ENCODE results near the gene PCDHGA8.
"Not testable (repeated sequence)": the region's sequence is repeated elsewhere in the genome, so short reads cannot be mapped to it uniquely, and the experiment has no call there.

The PCDHGA8 gene

GRCh38 chr5:141371572-141372475 is 20.6 kb upstream of the PCDHGA8 start:
- no peak for DNase-seq (ENCODE audit: low spot score)

GRCh38 chr5:141373673-141374317 is 18.6 kb upstream of the PCDHGA8 start, which contains the start of gene PCDHGA6:
Gene PCDHGA6 (plus strand): TSS chr5:141373891. CDS start chr5:141374084, 193 bp downstream.
- DNase-seq (ENCODE audit: low spot score) = no peak

GRCh38 chr5:141374627-141375026 is 17.8 kb upstream of the PCDHGA8 start:
- DNase-seq (ENCODE audit: low spot score) = no peak

- not testable (repeated sequence) for DNase-seq (ENCODE audit: low spot score)
These were observed 16.8 kb upstream of the PCDHGA8 start for GRCh38 chr5:141375444-141376155.

GRCh38 chr5:141382469-141383294 is 9.8 kb upstream of the PCDHGA8 start, which contains the start of gene PCDHGA7:
Gene PCDHGA7 (plus strand): TSS chr5:141382742. CDS start chr5:141382900, 158 bp downstream.
- DNase-seq (ENCODE audit: low spot score) = no peak

GRCh38 chr5:141383345-141383744 is 9.1 kb upstream of the PCDHGA8 start:
- no peak for DNase-seq (ENCODE audit: low spot score)

GRCh38 chr5:141384471-141385267 is 7.8 kb upstream of the PCDHGA8 start:
- DNase-seq (ENCODE audit: low spot score) = no peak

GRCh38 chr5:141387557-141388311 is 4.7 kb upstream of the PCDHGA8 start, which contains the start of gene PCDHGB4:
Gene PCDHGB4 (plus strand): TSS chr5:141387698. CDS start chr5:141387885, 187 bp downstream.
- DNase-seq (ENCODE audit: low spot score) = peak; percentile 8

GRCh38 chr5:141388661-141389060 is 3.8 kb upstream of the PCDHGA8 start:
- no peak for DNase-seq (ENCODE audit: low spot score)

GRCh38 chr5:141389153-141390042 is 3.0 kb upstream of the PCDHGA8 start:
- no peak for DNase-seq (ENCODE audit: low spot score)

GRCh38 chr5:141393267-141393666 is 834 bp downstream of the PCDHGA8 start:
- DNase-seq (ENCODE audit: low spot score) = no peak

GRCh38 chr5:141394401-141395187 is 2.2 kb downstream of the PCDHGA8 start:
- DNase-seq (ENCODE audit: low spot score) = not testable (repeated sequence)

GRCh38 chr5:141397756-141398551 is 5.5 kb downstream of the PCDHGA8 start, which contains the start of gene PCDHGB5:
Gene PCDHGB5 (plus strand): TSS chr5:141397947. CDS start chr5:141398128, 181 bp downstream.
- DNase-seq (ENCODE audit: low spot score) = peak; percentile 14

GRCh38 chr5:141398608-141399007 is 6.2 kb downstream of the PCDHGA8 start:
- DNase-seq (ENCODE audit: low spot score) = no peak

GRCh38 chr5:141399555-141400258 is 7.3 kb downstream of the PCDHGA8 start:
- DNase-seq (ENCODE audit: low spot score) = no peak

- no peak for DNase-seq (ENCODE audit: low spot score)
These were observed 10.3 kb downstream of the PCDHGA8 start, which contains the start of gene PCDHGA9 for GRCh38 chr5:141402553-141403243. Gene PCDHGA9 (plus strand): TSS chr5:141402778. CDS start chr5:141402953, 175 bp downstream.
